ENCODE data around the gene MED8. TPM values are rescaled to one million over a fixed set of nuclear protein-coding genes. Genes with fewer than 3 reads are reported as not detected.

MED8 gene
- total RNA-seq, 1 experiment from 2014 or later, result 61.9 TPM

- no peak for DNase-seq (ENCODE audit: low read depth)
Observed at GRCh38 chr1:43339584-43340232, 49.9 kb downstream of the MED8 start.

- DNase-seq (ENCODE audit: low read depth), result no peak
Observed at GRCh38 chr1:43338001-43338400, 51.6 kb downstream of the MED8 start.

GRCh38 chr1:43337588-43337987 is 52.0 kb downstream of the MED8 start, which contains the start of gene MPL:
TSS of gene MPL (plus strand) at chr1:43337818. CDS start at chr1:43337849, 31 bp downstream.
- no peak for DNase-seq (ENCODE audit: low read depth)

- DNase-seq (ENCODE audit: low read depth), result no peak
Observed at GRCh38 chr1:43334453-43335205, 55.0 kb downstream of the MED8 start.

Other genes starting within 250 kb of the MED8 start
- 400 and 422 TPM in 2 replicates for gene EBNA1BP2, start 217.5 kb downstream of the MED8 start, total RNA-seq (2014; rRNA removed; shearing (Covaris generic))
- gene CFAP57, start 217.5 kb downstream of the MED8 start, total RNA-seq (2014; rRNA removed; shearing (Covaris generic)), result 0.33 and 0.50 TPM in 2 replicates
- not detected in 2 replicates for gene TMEM125, start 119.8 kb downstream of the MED8 start, total RNA-seq (2014; rRNA removed; shearing (Covaris generic))
- gene C1orf210, start 104.2 kb downstream of the MED8 start, total RNA-seq (2014; rRNA removed; shearing (Covaris generic)), result not detected in 2 replicates
- 135 and 139 TPM in 2 replicates for gene TIE1, start 88.8 kb downstream of the MED8 start, total RNA-seq (2014; rRNA removed; shearing (Covaris generic))
- not detected in 2 replicates for gene MPL, start 52.0 kb downstream of the MED8 start, total RNA-seq (2014; rRNA removed; shearing (Covaris generic))
- 564 and 669 TPM in 2 replicates for gene CDC20, start 30.8 kb downstream of the MED8 start, total RNA-seq (2014; rRNA removed; shearing (Covaris generic))
- gene ELOVL1, start 21.8 kb downstream of the MED8 start, total RNA-seq (2014; rRNA removed; shearing (Covaris generic)), result 163 and 212 TPM in 2 replicates
- gene SZT2, start 99 bp upstream of the MED8 start, total RNA-seq (2014; rRNA removed; shearing (Covaris generic)), result 11.7 and 14.7 TPM in 2 replicates
- gene HYI, start 64.1 kb upstream of the MED8 start, total RNA-seq (2014; rRNA removed; shearing (Covaris generic)), result 42.1 and 50.9 TPM in 2 replicates
- gene PTPRF, start 141.1 kb upstream of the MED8 start, total RNA-seq (2014; rRNA removed; shearing (Covaris generic)), result 39.0 and 41.7 TPM in 2 replicates

All from HT1080 (cell line).